ENCODE data around the gene SERPINA5. TPM values are rescaled to one million over a fixed set of nuclear protein-coding genes. Genes with fewer than 3 reads are reported as not detected.

SERPINA5 gene
- total RNA-seq, 1 donor, result 0.36 TPM

DNA sequence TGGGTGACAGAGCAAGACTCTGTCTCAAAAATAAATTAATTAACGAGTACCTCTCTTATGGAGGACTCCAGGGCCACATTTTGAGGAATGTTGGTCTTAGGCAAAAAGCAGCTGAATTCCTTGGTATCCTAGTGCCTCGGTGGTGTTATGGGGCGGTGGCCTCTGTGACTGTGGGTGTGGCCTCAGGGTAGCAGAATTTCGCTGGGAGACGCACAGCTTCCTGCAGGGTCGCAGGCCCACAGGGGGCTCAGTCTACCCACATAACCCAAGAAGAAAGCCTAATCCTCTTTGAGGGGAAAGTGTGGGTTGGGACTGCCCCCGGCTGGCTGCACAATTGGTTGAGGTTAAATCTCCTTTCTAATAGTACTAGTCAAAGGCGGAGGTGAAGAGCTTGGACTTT lies 31.2 kb upstream of the SERPINA5 start:
- no peaks in the 10 kb centered on the region for H4K20me1 ChIP-seq (ENCODE audit: insufficient read depth, low read length)
- TF ChIP-seq, protein P1, sequence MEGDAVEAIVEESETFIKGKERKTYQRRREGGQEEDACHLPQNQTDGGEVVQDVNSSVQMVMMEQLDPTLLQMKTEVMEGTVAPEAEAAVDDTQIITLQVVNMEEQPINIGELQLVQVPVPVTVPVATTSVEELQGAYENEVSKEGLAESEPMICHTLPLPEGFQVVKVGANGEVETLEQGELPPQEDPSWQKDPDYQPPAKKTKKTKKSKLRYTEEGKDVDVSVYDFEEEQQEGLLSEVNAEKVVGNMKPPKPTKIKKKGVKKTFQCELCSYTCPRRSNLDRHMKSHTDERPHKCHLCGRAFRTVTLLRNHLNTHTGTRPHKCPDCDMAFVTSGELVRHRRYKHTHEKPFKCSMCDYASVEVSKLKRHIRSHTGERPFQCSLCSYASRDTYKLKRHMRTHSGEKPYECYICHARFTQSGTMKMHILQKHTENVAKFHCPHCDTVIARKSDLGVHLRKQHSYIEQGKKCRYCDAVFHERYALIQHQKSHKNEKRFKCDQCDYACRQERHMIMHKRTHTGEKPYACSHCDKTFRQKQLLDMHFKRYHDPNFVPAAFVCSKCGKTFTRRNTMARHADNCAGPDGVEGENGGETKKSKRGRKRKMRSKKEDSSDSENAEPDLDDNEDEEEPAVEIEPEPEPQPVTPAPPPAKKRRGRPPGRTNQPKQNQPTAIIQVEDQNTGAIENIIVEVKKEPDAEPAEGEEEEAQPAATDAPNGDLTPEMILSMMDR (IDR thresholded peaks at IDR 0.05; ENCODE audit: extremely low read depth, low read depth, low read length), result no peak

DNA sequence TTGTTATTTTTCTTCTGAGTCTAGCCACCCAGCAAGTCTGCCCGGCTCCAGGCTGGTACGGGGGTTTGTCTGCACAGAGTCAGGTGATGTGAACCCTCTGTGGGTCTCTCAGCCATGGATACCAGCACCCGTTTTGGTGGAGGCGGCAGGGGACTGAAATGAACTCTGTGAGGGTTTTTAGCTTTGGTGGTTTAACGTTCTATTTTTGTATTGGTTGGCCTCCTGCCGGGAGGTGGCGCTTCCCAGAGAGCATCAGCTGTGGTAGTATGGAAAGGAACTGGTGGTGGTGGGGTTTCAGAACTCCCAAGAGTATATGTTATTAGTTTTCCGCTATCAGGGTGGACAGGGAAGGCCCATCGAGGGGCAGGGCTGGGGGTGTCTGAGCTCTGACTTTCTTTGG lies 25.2 kb upstream of the SERPINA5 start:
- Histone ChIP-seq H4K20me1 (ENCODE audit: insufficient read depth, low read length) (no peaks in the 10 kb centered on the region), H3K27ac (ENCODE audit: low read depth, low read length) (no peak overlapping the region), H3K9me3 (ENCODE audit: low read depth, low read length) (no peaks in the 10 kb centered on the region), H3K36me3 (ENCODE audit: insufficient read depth, low read length) (no peaks in the 10 kb centered on the region), H3K4me1 (ENCODE audit: insufficient read depth, low read length) (no peaks in the 10 kb centered on the region), H3K27me3 (ENCODE audit: insufficient read depth, low read length) (no peaks in the 10 kb centered on the region), H3K79me2 (ENCODE audit: insufficient read depth, low read length) (no peaks in the 10 kb centered on the region), H3K4me3 (ENCODE audit: insufficient read depth, low read length) (no peak overlapping the region), H3K4me2 (ENCODE audit: insufficient read depth, low read length) (no peak overlapping the region), H2AFZ (ENCODE audit: low read length) (no peak overlapping the region)
- no peak for DNase-seq (ENCODE audit: insufficient read length, low spot score, missing footprints)
- TF ChIP-seq, protein P1 (IDR thresholded peaks at IDR 0.05; ENCODE audit: extremely low read depth, low read depth, low read length), result no peak

More for the DNA sequence above, 31.2 kb upstream of the SERPINA5 start:
- H2AFZ ChIP-seq (ENCODE audit: low read length), result no peak overlapping the region
- no peak overlapping the region for H3K27ac ChIP-seq (ENCODE audit: low read depth, low read length)
- no peaks in the 10 kb centered on the region for H3K36me3 ChIP-seq (ENCODE audit: insufficient read depth, low read length)
- H3K27me3 ChIP-seq (ENCODE audit: insufficient read depth, low read length), result no peaks in the 10 kb centered on the region
- peaks cover 3% of the 10 kb centered on the region for H3K9me3 ChIP-seq (ENCODE audit: low read depth, low read length)
- DNase-seq (ENCODE audit: insufficient read length, low spot score, missing footprints), result no peak
- no peaks in the 10 kb centered on the region for H3K4me1 ChIP-seq (ENCODE audit: insufficient read depth, low read length)
- no peak overlapping the region for H3K4me3 ChIP-seq (ENCODE audit: insufficient read depth, low read length)
- no peaks in the 10 kb centered on the region for H3K79me2 ChIP-seq (ENCODE audit: insufficient read depth, low read length)
- H3K4me2 ChIP-seq (ENCODE audit: insufficient read depth, low read length), result no peak overlapping the region

DNA sequence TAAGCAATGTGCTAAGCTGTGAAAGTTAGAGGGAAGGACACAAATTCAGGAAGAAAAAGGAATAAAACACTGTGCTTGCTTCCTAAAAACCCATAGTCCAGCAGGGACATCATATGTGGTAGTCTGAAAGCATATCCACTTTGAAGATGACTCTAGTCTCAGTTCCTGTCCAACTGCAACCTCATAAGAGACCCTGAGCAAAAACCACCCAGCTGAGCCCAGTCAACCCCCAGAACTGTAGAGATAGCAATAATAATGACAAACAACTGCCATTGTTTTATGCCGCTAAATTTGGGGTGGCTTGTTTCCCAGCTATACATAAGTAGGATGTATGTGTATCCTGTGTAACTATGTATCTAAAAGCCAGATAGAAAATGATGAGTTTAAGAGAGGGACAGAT lies 23.9 kb upstream of the SERPINA5 start:
- TF ChIP-seq, protein P1 (IDR thresholded peaks at IDR 0.05; ENCODE audit: extremely low read depth, low read depth, low read length), result no peak

DNA sequence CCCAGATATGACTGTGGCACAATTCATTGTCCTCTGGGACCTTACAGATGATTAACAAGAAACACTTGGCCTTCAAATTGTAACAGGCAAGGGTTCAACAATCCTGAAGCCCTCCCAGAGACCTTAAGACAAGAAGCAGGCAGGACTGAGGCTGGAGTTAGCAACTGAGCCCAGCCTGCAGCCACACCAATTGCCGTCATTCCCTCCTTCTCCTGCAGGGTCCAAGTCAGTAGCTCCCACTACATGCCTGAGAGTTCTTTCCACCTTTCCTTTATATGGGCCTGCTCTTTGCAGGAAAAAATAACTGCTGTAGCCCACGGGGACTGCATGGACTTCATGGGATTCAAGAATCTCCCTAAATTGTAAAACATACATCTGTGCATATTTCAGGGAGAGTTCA lies 22.4 kb upstream of the SERPINA5 start:
- H3K9me3 ChIP-seq (ENCODE audit: low read depth, low read length), result no peaks in the 10 kb centered on the region
- no peak overlapping the region for H3K27ac ChIP-seq (ENCODE audit: low read depth, low read length)
- no peak overlapping the region for H3K4me2 ChIP-seq (ENCODE audit: insufficient read depth, low read length)
- no peaks in the 10 kb centered on the region for H3K79me2 ChIP-seq (ENCODE audit: insufficient read depth, low read length)
- H3K4me3 ChIP-seq (ENCODE audit: insufficient read depth, low read length), result no peak overlapping the region
- no peaks in the 10 kb centered on the region for H3K36me3 ChIP-seq (ENCODE audit: insufficient read depth, low read length)
- no peaks in the 10 kb centered on the region for H4K20me1 ChIP-seq (ENCODE audit: insufficient read depth, low read length)
- no peak overlapping the region for H2AFZ ChIP-seq (ENCODE audit: low read length)
- H3K4me1 ChIP-seq (ENCODE audit: insufficient read depth, low read length), result no peaks in the 10 kb centered on the region
- no peaks in the 10 kb centered on the region for H3K27me3 ChIP-seq (ENCODE audit: insufficient read depth, low read length)
- TF ChIP-seq, protein P1 (IDR thresholded peaks at IDR 0.05; ENCODE audit: extremely low read depth, low read depth, low read length), result no peak
- DNase-seq (ENCODE audit: insufficient read length, low spot score, missing footprints), result peak; percentile 74

More for the DNA sequence above, 23.9 kb upstream of the SERPINA5 start:
- H3K9me3 ChIP-seq (ENCODE audit: low read depth, low read length), result no peaks in the 10 kb centered on the region
- no peak overlapping the region for H3K27ac ChIP-seq (ENCODE audit: low read depth, low read length)
- no peak overlapping the region for H2AFZ ChIP-seq (ENCODE audit: low read length)
- H4K20me1 ChIP-seq (ENCODE audit: insufficient read depth, low read length), result no peaks in the 10 kb centered on the region
- H3K79me2 ChIP-seq (ENCODE audit: insufficient read depth, low read length), result no peaks in the 10 kb centered on the region
- H3K4me3 ChIP-seq (ENCODE audit: insufficient read depth, low read length), result no peak overlapping the region
- H3K36me3 ChIP-seq (ENCODE audit: insufficient read depth, low read length), result no peaks in the 10 kb centered on the region
- no peak for DNase-seq (ENCODE audit: insufficient read length, low spot score, missing footprints)
- H3K27me3 ChIP-seq (ENCODE audit: insufficient read depth, low read length), result no peaks in the 10 kb centered on the region
- H3K4me2 ChIP-seq (ENCODE audit: insufficient read depth, low read length), result no peak overlapping the region
- H3K4me1 ChIP-seq (ENCODE audit: insufficient read depth, low read length), result no peaks in the 10 kb centered on the region
